ENCODE data around the gene KCTD10.
"Not testable (repeated sequence)": the region's sequence is repeated elsewhere in the genome, so short reads cannot be mapped to it uniquely, and the experiment has no call there.

Gene KCTD10

DNA sequence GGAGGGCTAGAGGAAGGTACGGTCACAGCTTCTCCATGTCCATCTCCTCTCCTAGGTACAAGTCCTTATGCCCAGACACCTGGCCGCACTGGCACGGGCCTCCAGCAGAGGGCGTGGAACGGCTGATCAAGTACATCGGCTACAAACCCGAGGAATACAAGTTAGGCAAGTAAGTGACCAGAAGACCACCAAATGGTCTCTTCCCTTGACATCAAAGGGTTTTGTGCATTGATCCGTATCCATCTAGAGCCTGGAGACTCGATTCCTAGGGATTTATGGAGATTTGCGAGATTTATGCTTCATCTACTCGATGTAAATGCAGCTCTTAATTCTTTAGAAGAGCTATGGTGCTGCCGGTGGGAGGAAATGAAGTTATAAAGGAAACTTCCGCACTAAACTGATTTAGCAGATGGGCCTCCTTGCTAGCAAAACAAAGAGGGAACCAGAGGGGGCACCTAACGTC, 44.2 kb downstream of the KCTD10 start:
- Histone ChIP-seq H4K20me1 (ENCODE audit: insufficient read depth) (no peaks in the 10 kb centered on the region), H3K4me3 (IDR thresholded peaks at IDR 0.05; ENCODE audit: insufficient read depth, low read depth, low read length) (no peak overlapping the region), H3K4me2 (no peak overlapping the region), H2AFZ (ENCODE audit: low read depth) (no peak overlapping the region), H3K27me3 (ENCODE audit: insufficient read depth, low read depth) (no peaks in the 10 kb centered on the region), H3K27ac (no peak overlapping the region), H3K9ac (no peak overlapping the region), H3K79me2 (ENCODE audit: insufficient read depth, low read depth) (no peaks in the 10 kb centered on the region), H3K4me1 (ENCODE audit: low read depth, poor library complexity, severe bottlenecking) (no peaks in the 10 kb centered on the region), H3K36me3 (ENCODE audit: insufficient read depth) (no peaks in the 10 kb centered on the region)
- TF ChIP-seq CTCF (conservative IDR thresholded peaks at IDR 0.05; ENCODE audit: low read depth, low read length): peak; percentile 7; the same call in 1 of the 2 replicates

- no peaks in the 10 kb centered on the region for H3K36me3 ChIP-seq (ENCODE audit: insufficient read depth)
- H3K27me3 ChIP-seq (ENCODE audit: insufficient read depth, low read depth): no peaks in the 10 kb centered on the region
- no peak overlapping the region for H3K27ac ChIP-seq
- no peak overlapping the region for H3K9ac ChIP-seq
- no peak for TF ChIP-seq CTCF (conservative IDR thresholded peaks at IDR 0.05; ENCODE audit: low read depth, low read length)
- H2AFZ ChIP-seq (ENCODE audit: low read depth): no peak overlapping the region
- no peaks in the 10 kb centered on the region for H4K20me1 ChIP-seq (ENCODE audit: insufficient read depth)
- H3K4me2 ChIP-seq: no peak overlapping the region
- H3K4me3 ChIP-seq (IDR thresholded peaks at IDR 0.05; ENCODE audit: insufficient read depth, low read depth, low read length): no peak overlapping the region
- H3K4me1 ChIP-seq (ENCODE audit: low read depth, poor library complexity, severe bottlenecking): no peaks in the 10 kb centered on the region
- H3K79me2 ChIP-seq (ENCODE audit: insufficient read depth, low read depth): no peaks in the 10 kb centered on the region
Measured at GRCh38 chr12:109432431-109432830, 44.7 kb downstream of the KCTD10 start.

DNA sequence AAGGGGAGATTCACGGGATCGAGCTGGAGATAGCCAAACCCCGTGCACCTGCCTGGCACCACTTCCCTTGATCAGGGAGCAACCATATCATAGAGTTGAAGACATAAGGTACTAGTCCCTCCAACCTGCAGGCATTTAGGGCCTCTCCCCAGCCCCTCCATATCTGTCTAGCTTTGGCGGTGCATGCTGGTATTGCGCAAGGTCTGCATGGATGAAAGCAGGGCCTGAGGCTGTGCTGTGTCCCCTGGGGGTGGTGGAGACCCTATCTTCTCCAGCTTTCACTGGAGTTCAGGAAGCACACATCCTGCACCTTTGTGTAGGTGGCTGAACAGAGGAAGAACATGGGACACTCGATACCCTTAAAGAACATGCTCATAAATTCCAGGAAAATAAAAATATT, 46.9 kb downstream of the KCTD10 start:
- Histone ChIP-seq H3K4me3 (IDR thresholded peaks at IDR 0.05; ENCODE audit: insufficient read depth, low read depth, low read length) (no peak overlapping the region), H3K36me3 (ENCODE audit: insufficient read depth) (no peaks in the 10 kb centered on the region), H4K20me1 (ENCODE audit: insufficient read depth) (no peaks in the 10 kb centered on the region), H3K27ac (no peak overlapping the region), H3K27me3 (ENCODE audit: insufficient read depth, low read depth) (no peaks in the 10 kb centered on the region), H2AFZ (ENCODE audit: low read depth) (no peak overlapping the region), H3K79me2 (ENCODE audit: insufficient read depth, low read depth) (no peaks in the 10 kb centered on the region), H3K4me1 (ENCODE audit: low read depth, poor library complexity, severe bottlenecking) (no peaks in the 10 kb centered on the region), H3K9ac (no peak overlapping the region), H3K4me2 (no peak overlapping the region)
- no peak for TF ChIP-seq CTCF (conservative IDR thresholded peaks at IDR 0.05; ENCODE audit: low read depth, low read length)

- H3K79me2 ChIP-seq (ENCODE audit: insufficient read depth, low read depth); H3K36me3 ChIP-seq (ENCODE audit: insufficient read depth); H3K27me3 ChIP-seq (ENCODE audit: insufficient read depth, low read depth); H3K4me2 ChIP-seq; H3K4me1 ChIP-seq (ENCODE audit: low read depth, poor library complexity, severe bottlenecking); H4K20me1 ChIP-seq (ENCODE audit: insufficient read depth); H3K27ac ChIP-seq; H3K4me3 ChIP-seq (IDR thresholded peaks at IDR 0.05; ENCODE audit: insufficient read depth, low read depth, low read length); H2AFZ ChIP-seq (ENCODE audit: low read depth); H3K9ac ChIP-seq: not testable (repeated sequence)
Measured at GRCh38 chr12:109428804-109429203, 48.3 kb downstream of the KCTD10 start.

- Histone ChIP-seq H3K36me3 (ENCODE audit: insufficient read depth) (no peaks in the 10 kb centered on the region), H3K4me2 (no peak overlapping the region), H2AFZ (ENCODE audit: low read depth) (no peak overlapping the region), H3K9ac (no peak overlapping the region), H4K20me1 (ENCODE audit: insufficient read depth) (no peaks in the 10 kb centered on the region), H3K79me2 (ENCODE audit: insufficient read depth, low read depth) (no peaks in the 10 kb centered on the region), H3K27ac (no peak overlapping the region), H3K27me3 (ENCODE audit: insufficient read depth, low read depth) (no peaks in the 10 kb centered on the region), H3K4me1 (ENCODE audit: low read depth, poor library complexity, severe bottlenecking) (no peaks in the 10 kb centered on the region), H3K4me3 (IDR thresholded peaks at IDR 0.05; ENCODE audit: insufficient read depth, low read depth, low read length) (no peak overlapping the region)
- peak; percentile 85 for TF ChIP-seq CTCF (conservative IDR thresholded peaks at IDR 0.05; ENCODE audit: low read depth, low read length)
Measured at GRCh38 chr12:109428037-109428629, 49.0 kb downstream of the KCTD10 start.
